HG03469 (cell line): ENCODE measurements around the gene SLC35E3.

Experiments
- ATAC-seq: cut with Tn5 transposase; IDR thresholded peaks from one replicate; pipeline ENCODE4 v1.9.1; 2021; ENCODE audit warnings: mild to moderate bottlenecking, moderate library complexity, moderate number of reproducible peaks; ENCODE audit not compliant: unreplicated experiment

SLC35E3 gene

GRCh38 chr12:68769941-68770340 lies 24.0 kb downstream of the SLC35E3 start:
- no peak for ATAC-seq

- no peak for ATAC-seq
Measured at GRCh38 chr12:68771223-68771925, 25.4 kb downstream of the SLC35E3 start.

GRCh38 chr12:68772714-68773113 lies 26.7 kb downstream of the SLC35E3 start:
- ATAC-seq: no peak

GRCh38 chr12:68773582-68773981 lies 27.6 kb downstream of the SLC35E3 start:
- no peak for ATAC-seq

- ATAC-seq: no peak
Measured at GRCh38 chr12:68775121-68775630, 29.2 kb downstream of the SLC35E3 start.

GRCh38 chr12:68776976-68777610 lies 31.1 kb downstream of the SLC35E3 start:
- no peak for ATAC-seq

GRCh38 chr12:68779280-68779679 lies 33.3 kb downstream of the SLC35E3 start:
- no peak for ATAC-seq

- no peak for ATAC-seq
Measured at GRCh38 chr12:68780731-68781130, 34.8 kb downstream of the SLC35E3 start.

GRCh38 chr12:68781728-68782127 lies 35.8 kb downstream of the SLC35E3 start:
- ATAC-seq: no peak

GRCh38 chr12:68784015-68784414 lies 38.0 kb downstream of the SLC35E3 start:
- ATAC-seq: no peak

GRCh38 chr12:68785358-68785757 lies 39.4 kb downstream of the SLC35E3 start:
- no peak for ATAC-seq

- no peak for ATAC-seq
Measured at GRCh38 chr12:68785823-68786222, 39.8 kb downstream of the SLC35E3 start.

GRCh38 chr12:68786929-68787328 lies 41.0 kb downstream of the SLC35E3 start:
- no peak for ATAC-seq

- ATAC-seq: no peak
Measured at GRCh38 chr12:68788554-68789143, 42.7 kb downstream of the SLC35E3 start.

- ATAC-seq: no peak
Measured at GRCh38 chr12:68789144-68789878, 43.3 kb downstream of the SLC35E3 start.

GRCh38 chr12:68790081-68790951 lies 44.3 kb downstream of the SLC35E3 start:
- no peak for ATAC-seq

- no peak for ATAC-seq
Measured at GRCh38 chr12:68790952-68791234, 44.9 kb downstream of the SLC35E3 start.

GRCh38 chr12:68791897-68792481 lies 46.0 kb downstream of the SLC35E3 start:
- no peak for ATAC-seq

GRCh38 chr12:68792952-68793351 lies 47.0 kb downstream of the SLC35E3 start:
- peak; percentile 92 for ATAC-seq

- no peak for ATAC-seq
Measured at GRCh38 chr12:68793436-68793835, 47.5 kb downstream of the SLC35E3 start.
